GM19035 (cell line): ENCODE measurements around the gene NSG2.

Experiments
- ATAC-seq: cut with Tn5 transposase; IDR thresholded peaks from one replicate; pipeline ENCODE4 v1.9.1; 2021; ENCODE audit not compliant: unreplicated experiment

Gene NSG2

DNA sequence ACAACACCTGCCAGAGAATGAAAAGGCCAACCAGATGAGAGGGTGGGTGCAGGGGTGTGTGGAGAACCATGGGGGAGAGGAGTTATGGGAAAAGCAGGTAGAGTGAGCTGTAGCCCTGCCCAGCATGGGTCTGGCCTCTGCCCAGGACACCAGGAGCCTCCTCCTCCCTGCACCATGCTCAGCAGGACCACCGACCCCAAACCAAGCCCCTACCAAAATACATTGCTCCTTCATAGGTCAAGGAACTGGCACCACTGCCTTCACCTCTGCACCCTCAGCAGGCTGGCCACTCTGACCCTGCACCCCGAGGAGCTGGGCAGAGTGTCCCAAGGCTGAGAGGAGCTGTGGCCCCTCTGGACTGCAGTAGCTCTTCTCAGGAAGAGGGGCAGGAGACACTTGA lies 102.0 kb downstream of the NSG2 start:
- no peak for ATAC-seq

DNA sequence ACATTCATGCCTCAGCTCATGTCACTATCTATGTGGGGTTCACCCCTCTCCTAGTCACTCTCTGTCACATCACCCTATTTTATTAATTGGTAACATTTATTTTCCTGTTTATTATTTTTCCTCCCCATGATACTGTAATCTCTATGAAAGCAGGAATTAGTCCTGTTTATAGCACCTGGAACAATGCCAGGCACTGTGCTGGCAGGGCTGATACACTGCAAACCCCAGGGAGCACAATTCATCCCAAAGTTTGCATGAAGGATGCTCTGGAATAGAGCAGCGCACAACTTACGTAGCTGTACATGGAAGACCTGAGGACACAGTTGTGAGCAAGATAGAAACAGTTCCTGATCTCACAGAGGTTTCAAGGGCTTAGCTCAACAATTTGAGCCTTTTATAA lies 103.2 kb downstream of the NSG2 start:
- no peak for ATAC-seq

DNA sequence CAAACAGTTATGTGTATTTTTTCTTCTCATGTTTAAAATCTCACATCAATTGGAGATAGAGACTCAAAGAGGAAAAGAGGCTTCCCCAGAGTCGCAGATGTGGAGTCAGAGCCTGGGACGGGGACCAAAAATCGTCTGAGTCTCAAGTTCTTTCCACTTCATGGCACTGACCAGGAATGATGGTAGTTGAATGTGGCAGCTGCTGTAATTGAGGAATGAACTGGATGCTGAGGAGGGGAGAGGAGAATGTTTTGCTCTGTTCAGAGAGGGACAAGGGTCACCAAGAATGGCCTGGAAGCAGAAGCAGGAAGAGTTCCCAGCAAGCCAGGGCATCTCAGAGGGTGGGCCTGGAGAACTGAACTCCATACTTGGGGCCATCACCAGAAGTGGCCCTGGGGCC lies 103.9 kb downstream of the NSG2 start:
- ATAC-seq, result no peak

DNA sequence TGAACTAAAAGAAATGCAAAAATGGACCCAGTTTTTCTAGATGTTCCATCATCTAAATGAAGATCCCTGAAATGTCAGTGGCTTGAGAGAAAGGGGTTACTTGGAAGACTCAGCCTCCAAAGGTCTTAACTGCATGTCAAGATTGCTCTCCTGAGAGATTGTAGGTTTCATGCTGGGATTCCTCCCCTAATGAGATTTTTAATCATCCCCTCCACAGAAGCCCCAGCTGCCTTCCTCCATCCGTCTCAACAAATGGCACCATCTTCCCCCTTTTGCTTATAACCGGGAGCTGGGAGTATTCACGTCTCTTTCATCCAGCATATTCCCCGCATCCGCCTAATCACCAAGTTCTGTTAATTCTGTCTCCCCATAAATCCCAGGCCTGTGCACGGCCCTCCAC lies 104.5 kb downstream of the NSG2 start:
- no peak for ATAC-seq

DNA sequence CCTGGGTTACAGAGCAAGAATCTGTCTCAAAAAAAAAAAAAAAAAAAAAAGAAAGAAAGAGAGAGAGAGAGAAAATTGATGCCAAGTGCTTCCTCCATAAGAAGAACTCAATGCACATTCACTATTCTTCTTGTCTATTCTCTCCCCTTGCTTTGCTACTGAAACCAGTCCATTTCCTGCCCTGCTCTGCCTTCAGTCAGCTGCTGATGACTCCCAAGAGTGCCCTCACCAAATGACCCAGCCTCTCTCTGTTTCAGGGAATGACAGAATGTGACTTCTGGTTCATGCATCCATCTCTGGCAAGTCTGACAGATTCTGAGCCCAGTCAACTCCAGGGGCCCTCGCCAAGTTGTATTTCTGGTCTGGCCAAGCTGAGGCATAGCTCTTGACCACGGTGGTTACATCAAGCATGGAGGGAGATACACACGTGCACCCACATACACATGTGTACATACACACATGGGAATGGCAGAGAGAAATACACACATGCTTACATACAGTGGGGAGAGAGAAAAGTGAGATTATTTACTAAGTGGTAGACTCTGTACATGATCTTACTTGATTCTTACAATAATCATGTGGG lies 106.2 kb downstream of the NSG2 start:
- no peak for ATAC-seq

DNA sequence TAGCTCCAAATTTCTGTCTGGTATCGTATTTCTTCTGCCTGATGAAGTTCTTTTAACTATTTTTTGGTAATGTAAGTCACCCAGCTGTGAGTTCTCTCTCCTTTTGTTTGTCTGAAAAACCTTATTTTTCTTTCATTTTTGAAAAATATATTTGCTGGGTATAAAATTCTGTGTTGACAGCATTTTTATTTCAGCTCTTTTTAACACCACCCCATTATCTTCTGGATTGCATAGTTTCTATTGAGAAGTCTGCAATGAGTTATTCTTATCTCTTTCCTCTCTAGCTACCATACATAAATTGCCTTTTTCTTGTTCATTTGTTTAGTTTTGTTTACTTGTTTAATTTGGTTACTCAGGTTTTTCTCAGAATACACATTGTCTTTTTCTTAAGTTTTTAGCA lies 109.1 kb downstream of the NSG2 start:
- no peak for ATAC-seq

DNA sequence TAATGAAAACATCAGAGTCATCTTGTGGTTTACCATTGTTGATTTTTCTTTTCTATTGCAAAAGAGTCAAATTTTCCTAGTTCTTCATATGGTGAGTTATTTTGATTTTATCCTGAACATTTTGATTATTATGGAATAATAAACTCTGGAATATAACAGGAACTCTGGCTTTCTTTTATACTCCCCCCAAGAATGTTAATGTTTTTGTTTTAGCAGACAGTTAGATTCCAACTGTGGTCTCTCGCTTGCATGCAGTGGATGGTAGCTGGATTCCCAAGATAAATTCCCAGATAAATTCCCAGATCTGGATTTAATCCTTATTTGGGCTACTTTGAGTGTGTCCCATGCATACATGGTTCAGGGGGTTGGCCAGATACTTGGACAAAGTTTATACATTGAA lies 109.8 kb downstream of the NSG2 start:
- ATAC-seq, result no peak

DNA sequence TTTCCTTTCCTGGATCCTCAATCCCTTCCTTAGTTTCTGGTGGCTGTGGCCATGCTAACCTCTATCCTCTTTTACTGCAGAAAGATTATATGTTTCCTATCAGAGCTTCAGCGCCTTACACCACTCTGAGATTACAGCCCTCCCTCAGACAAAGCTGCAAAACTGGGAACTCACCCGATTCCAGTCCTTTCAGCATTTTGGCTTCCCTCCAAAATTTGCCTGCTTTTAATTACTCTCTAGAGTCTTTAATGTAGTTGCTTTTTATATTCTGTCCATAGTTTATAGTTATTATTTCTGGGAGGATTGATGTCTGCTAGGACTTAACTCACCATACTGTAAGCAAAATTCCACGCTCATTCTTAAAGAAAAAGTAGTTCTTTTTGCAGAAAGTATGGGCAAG lies 110.2 kb downstream of the NSG2 start:
- ATAC-seq, result no peak

DNA sequence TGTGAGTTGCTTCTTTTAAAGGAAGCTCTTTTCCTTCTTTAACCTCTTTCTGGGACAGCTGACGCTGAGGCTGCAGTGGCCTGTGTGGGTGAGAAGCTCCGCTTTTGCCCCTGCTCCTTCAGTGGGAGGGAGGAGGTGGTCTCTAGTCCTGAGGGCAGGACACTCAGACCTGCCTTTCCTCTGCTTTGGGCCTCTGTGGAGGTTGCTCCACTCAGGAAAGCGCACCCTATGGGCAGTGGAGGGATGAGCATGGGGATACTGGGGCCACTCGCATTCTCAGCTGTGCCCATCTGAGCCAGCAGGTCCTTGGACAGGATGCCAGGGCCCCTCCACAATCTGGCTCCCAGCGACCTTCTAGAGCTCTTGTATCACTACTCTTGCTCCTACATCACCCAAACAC lies 111.5 kb downstream of the NSG2 start:
- no peak for ATAC-seq
